Urothelium cell line (cell line): Measurements from ENCODE around the gene FBXW10.
"Not testable (repeated sequence)": the region's sequence is repeated elsewhere in the genome, so short reads cannot be mapped to it uniquely, and the experiment has no call there.

Source experiments
- DNase-seq: peaks from one replicate; pipeline ENCODE4 v3.0.0; 2011; ENCODE audit warnings: low spot score, mixed read lengths
- FAIRE-seq: peaks from 2 replicates; lab custom pipeline; 2011; peaks lifted over from hg19 to GRCh38; lab: Jason Lieb, UNC

The FBXW10 gene

DNA sequence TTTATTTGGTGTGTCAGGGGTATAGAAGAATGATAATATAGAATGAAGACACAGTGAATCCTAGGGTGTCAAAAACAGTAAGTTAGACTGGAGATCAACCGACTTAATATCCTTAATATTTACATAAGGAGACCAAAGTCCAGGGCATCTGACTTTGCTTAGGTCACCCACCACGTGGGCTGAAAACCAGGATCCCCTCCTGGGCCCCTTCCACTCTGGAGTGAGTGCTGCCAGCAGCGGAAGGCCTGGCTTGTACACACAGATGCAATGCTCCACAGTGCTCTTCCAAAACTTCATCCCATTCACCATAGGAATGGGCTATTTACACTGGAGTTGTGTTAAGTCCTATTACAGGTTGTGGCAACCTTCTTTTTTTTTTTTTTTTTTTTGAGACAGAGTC is 2.7 kb downstream of the FBXW10 start:
- not testable (repeated sequence) for DNase-seq, FAIRE-seq

DNA sequence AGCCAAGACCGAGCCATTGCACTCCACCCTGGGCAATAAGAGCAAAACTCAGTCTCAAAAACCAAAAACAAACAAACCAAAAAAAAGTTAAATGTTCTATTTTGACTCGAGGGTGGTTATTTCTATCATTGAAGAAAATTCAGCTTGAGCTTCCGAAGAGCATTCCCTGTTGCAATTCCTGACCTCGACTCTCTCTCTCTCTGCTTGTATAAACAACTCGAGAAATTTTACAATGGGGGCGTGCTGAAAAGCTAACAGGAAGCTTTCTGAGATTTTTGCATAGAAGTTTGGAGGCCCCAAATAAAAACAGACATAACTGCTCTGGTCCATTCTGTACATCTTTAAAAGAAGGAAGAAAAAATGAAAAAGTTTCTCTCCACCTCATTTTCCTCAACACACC is 3.6 kb downstream of the FBXW10 start:
- not testable (repeated sequence) for FAIRE-seq, DNase-seq

DNA sequence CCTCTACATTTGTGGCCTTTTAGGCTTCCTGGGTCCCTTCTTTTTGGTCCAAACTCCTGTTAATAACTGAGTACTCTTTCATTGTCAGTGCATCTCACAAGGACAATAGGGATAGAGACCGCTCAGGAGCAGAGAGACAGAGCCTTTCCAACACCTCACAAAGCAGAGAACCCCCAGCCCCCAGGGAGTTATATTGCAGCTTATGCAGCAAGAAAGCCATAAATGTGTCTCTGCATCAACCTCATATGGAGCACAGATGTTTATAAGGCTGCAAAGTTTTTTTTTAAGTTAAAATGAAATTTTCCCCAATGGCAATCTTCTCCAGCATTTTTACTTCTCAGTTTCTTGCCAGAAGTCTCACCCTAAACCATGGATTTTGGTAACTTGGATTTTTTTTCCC is 6.4 kb downstream of the FBXW10 start:
- FAIRE-seq, DNase-seq: not testable (repeated sequence)

DNA sequence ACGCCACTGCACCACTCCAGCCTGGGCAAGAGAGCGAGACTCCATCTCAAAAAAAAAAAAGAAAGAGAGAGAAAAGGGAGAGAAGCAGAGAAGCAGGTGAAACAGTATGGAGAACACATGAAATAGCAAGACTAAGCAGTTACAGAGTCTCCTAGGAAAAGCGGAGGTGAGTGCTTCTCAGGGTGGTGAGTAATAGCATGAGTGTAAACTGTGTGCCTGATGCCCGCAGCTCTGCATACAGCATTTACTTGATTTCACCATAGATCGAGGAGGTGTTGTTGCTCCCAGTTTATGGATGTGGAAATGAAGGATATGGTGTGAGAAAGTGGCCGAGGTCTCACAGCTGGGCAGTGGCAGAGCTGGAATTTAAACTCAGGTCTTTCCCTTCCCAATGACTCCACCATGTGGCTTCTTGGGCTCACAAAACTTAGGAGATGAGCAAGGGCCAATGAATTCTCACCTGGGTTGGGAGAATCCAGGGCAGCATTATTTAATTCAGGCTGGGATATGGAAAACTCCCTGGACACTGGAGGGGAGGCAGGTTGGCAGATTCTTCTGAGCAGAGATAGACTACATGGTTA is 10.1 kb downstream of the FBXW10 start:
- DNase-seq, FAIRE-seq: not testable (repeated sequence)

DNA sequence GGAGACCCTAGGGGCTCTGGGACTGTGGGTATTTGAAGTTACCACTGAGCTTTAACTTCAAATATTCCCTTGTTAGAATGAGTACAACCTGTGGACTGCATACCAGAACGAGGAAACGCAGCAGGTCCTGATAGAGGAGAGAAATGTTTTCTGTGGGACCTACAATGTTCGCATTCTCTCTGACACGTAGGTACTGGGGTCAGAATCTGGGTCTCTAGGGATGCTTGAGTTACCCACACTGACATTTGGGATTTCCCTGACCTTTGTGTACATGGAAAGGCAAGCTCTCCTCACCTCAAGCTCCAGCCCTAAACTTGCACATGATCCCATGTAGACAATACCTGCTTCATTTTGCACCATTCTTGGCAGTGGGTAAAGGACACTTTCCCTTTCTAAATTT is 12.1 kb downstream of the FBXW10 start:
- not testable (repeated sequence) for DNase-seq, FAIRE-seq

DNA sequence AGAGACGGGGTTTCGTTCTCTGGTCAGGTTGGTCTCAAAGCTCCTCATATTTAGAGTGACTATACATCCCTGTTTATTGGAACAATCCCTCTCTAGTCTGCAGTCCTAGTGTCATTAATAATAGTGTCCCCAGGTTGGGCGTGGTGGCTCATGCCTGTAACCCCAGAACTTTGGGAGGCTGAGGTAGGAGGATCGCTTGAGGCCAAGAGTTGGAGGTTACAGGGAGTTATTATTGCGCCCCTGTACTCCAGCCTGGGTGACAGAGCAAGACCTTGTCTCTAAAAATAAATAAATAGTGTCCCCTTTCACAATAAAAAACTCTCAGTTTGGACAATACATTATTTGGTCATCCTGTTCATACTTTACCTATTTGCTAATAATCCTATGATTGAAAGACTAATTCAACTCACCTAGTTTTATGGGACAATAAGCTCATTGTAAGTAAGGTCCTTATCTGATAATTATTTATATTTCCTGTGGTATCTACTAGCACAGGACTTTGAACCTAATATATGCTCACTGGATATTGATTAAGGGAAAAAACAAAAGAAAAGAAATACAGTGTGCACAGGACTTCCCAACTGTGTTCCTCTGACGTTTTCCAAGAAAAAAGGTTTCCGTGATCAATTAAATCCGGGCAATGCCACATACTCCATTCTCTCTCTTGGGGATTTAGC is 13.7 kb downstream of the FBXW10 start:
- FAIRE-seq, DNase-seq: not testable (repeated sequence)

DNA sequence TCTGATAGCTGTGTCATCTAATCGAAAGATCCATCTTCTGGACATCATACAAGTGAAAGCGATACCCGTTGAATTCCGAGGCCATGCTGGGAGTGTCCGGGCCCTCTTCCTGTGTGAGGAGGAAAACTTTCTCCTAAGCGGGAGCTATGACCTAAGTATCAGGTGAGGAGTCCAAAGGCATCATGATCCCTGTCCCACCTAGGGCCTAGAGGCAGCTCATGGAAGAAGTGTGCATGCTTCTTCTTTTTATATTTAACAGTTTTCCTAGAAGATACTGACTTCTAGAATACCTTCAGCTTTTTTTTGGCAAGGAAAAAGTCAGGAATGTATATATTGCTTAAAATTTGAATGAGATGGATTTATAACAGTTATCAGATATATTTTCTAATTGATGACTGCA is 14.5 kb downstream of the FBXW10 start:
- FAIRE-seq, DNase-seq: not testable (repeated sequence)

DNA sequence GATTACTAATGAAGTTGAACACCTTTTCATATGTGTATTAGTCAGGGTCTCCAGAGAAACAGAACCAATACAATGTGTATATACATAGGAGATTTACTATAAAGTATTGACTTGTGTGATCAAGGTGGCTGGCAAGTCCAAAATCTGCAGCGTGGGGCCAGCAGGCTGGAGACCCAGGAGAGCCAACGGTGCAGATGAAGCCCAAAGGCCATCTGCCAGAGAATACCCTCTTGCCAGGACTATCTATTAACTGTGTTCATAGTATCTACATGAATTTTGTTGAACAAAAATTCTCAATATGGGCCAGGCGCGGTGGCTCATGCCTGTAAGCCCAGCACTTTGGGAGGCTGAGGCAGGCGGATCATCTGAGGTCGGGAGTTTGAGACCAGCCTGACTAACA is 16.4 kb downstream of the FBXW10 start:
- FAIRE-seq, DNase-seq: not testable (repeated sequence)

DNA sequence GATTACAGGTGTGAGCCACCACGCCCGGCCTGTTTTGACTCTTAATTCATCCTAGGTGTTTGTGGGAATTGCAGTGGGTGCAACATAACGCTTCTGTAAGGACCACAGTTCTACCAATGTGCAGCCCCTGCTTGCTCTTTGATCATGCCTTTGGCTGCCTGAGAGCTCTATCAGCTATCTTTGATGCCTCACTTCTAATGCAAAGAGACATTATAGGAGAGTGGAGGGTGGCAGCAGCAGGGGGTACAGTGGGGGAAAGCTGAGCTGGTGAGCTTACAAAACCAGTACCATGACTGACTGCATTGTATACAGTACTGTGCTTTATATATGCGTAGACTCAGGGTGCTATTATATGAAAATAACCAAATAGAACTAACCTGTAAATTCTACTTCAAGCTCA is 26.7 kb downstream of the FBXW10 start:
- not testable (repeated sequence) for DNase-seq, FAIRE-seq

DNA sequence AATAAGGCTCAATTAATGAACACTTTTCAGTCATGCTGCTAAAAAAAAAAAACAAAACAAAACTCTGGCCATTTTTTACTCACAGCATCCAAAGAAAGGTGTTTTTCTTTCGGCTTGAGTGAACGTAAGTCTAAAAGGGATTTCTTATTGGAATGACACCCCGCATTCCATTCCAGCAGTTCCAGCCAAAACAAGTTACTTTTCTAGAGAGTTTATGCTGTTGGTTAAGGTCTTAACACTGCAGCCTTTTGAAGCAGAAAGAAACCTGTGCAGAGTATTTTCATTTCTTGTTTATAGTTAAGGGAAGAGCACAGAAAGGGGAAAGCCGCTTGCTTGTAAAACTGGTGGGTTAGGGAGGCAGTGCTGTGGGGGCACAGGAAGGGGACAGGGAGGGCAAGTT is 27.2 kb downstream of the FBXW10 start:
- not testable (repeated sequence) for FAIRE-seq, DNase-seq

DNA sequence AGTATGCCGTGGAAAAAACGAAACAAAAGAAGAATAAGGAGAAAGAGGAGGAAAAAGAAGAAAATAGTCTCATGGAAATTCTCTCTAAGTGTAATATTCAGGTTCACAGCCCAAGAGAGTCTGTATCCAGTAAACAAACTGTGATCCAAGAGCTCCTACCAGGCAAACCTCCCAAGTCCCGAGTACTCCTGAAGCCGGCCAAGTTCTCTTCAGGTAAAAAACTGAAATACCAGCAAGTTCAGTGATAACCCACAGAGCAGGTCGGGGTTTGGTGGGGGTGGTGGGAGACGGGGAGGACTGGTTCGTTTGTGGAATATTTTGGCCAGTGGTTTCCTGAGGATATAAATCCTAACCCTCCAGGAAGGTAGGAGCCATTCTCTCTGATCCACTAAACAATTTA is 28.6 kb downstream of the FBXW10 start:
- no peak for DNase-seq
- no peak for FAIRE-seq

DNA sequence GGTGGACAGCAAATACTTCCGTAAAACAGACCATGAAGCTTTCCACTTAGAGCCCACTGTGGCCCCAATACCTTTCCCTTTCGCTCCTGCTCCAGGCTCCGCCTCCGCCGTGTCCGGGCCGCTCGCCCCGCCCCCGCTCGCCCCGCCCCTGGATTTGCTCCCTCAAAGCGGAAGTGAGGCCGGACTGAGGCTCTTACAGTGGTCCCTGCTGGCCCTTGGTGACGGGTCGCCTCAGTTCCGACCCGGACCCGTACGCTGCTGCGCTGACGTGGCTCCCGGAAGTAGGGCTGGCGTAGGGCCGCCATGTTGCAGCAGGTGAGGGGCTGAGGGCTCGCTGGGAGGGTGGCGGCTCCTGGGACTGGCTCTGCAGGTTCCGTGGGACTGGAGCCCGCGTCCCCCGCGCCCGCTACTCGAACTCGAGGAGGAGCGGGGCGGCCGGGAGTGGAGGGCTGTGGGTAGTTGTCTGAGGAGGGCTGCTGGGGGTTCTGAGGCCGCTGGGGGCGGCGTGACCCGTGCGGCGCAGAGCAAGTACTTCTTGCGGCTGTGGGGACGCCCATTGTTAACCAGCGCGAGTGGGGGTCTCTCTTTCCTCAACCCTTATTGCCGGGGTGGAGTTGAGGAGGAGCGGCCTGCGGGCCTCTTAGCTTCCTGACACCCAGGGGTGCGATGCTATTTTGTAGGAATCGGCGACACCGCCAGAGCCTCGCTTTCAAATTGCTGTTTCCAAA is 37.3 kb downstream of the FBXW10 start, which contains the start of gene TVP23B:
Gene TVP23B, plus strand, starts transcription at position 193 of the 728 bp plus-strand sequence. Its CDS starts 111 bp downstream, at position 304.
- not testable (repeated sequence) for FAIRE-seq
- peak; percentile 81 for DNase-seq

DNA sequence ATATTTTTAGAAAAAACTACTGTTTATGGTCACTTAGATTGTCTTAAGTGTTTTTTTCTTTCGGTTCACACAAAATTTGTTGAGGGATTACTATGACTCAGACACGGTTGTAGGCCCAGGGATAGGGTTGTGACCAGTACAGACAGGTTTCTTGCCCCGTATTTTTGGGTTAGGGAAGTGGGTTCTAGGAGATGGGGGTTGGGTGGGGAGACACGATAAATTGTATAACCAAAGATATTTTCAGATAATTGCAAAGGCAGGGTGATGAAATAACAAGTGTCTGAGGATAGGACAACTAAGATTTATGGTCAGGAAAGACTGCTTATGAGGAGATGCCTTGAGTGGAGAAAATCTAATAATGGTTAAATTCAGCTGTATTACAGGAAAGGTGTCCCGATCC is 38.0 kb downstream of the FBXW10 start:
- FAIRE-seq, DNase-seq: not testable (repeated sequence)

DNA sequence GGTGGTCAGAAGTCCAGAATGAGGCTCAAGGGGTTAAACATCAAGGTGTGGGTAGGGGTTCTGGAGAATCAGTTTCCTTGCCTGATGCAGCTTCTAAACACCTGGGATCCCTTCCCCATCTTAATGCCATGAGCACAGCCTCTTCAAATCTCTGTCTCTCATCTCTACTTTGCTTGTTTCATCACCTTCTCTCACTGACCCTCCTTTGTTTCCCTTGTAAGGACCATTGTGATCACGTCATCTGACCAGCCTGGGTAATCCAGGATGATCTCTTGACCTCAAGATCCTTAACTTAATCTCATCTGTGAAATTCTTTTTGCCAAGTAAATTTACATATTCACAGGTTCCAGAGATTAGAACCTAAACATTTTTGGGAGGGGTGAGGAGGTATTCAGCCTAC is 42.1 kb downstream of the FBXW10 start:
- DNase-seq, FAIRE-seq: not testable (repeated sequence)

DNA sequence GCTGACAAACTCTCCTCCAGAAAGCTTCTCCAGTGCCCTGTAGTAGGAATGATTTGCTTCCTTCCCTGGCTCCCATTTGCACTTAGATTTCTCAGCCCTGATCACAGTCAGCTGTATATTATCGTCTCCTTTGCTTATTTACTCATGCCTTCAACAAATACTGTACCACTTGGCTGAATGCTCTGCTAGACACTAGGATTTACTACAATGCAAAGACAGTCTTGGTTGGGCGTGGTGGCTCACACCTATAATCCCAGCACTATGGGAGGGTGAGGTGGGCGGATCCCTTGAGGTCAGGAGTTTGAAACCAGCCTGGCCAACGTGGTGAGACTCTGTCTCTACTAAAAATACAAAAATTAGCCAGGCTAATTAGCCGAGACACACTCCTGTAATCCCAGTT is 43.0 kb downstream of the FBXW10 start:
- FAIRE-seq, DNase-seq: not testable (repeated sequence)

DNA sequence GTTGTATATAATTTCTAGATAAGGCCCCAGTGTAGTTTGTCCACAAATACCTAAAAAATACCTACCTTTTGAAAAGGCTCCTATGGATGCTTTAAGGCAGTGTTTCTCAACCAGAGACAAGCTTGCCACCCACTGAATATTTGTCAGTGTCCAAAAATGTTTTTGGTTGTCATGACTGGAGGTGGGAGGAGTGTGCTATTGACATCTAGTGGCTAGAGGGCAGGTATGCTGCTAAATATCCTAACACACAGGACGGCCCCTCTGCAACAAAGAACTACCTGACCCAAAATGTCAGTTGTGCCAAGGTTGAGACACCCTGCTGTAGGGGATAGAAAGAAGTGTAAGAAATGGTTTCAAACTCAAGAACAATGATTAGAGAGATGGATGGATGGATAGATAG is 47.5 kb downstream of the FBXW10 start:
- not testable (repeated sequence) for DNase-seq
- peak; percentile 88 for FAIRE-seq

DNA sequence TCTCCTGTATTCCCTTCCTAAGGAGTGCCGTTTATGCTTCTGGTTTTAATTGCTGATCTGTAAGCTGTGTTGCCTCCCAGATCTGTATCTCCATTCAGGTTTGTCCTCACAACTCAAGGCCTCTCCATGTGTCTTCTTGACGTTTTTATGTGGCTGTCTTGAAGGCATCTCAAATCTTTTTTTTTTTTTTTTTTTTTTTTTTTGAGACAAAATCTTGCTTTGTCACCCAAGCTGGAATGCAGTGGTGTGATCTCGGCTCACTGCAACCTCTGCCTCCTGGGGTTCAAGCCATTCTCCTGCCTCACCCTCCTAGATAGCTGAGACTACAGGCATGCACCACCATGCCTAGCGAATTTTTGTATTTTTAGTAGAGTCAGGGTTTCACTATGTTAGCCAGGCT is 51.0 kb downstream of the FBXW10 start:
- not testable (repeated sequence) for DNase-seq, FAIRE-seq

DNA sequence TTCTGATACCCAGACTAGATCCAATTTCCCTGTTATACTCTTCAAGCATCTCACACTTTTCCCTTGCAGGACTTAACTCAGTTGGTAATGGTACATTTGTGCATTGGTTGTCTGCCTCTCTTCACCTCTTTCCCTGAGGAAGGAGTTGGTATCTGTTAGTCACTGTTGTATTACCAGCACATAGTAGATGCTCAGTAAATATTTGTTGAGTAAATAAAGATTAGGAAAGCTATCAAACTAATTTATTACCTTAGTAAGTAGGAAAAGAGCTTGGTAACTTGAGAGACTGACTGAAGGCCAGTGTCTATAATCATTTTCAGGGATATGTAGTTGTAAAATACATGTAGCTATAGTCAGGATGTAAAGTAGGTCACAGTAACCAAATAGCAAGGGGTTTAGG is 53.0 kb downstream of the FBXW10 start:
- DNase-seq, FAIRE-seq: not testable (repeated sequence)

DNA sequence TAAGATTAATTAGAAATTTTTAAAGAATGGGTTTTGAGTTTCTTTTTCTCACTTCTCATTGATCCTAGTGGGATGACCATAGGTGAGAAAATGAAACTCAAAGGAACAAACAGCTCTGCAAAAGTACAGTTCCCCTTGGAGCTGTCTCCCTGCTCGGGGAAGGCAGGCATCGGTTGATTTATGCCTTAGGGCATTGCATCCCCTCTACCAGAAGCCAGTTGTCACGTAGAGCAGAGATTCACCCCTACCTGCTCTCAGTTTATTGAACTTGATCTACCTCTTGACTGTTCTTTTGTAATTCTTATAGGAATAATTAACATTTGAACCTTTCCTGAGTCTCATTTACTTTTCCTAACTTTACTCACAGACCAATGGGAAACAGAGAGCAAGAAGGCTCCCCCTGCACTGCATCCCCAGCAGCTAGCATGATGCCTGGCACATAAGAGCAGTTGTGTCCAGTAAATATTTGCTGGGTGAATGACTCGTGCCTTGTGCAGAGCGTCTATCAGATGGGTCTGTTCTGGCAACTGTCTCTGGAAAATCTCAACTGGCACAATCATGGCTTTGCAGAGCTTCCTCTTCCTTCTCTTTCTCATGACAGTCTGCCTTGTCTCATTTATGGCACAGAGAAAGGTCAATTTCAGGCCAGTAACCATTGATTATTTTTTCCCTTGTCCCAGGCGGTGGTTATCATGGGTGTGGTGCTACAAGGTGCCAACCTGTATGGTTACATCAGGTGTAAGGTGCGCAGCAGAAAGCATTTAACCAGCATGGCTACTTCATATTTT is 59.8 kb downstream of the FBXW10 start:
- not testable (repeated sequence) for FAIRE-seq, DNase-seq

DNA sequence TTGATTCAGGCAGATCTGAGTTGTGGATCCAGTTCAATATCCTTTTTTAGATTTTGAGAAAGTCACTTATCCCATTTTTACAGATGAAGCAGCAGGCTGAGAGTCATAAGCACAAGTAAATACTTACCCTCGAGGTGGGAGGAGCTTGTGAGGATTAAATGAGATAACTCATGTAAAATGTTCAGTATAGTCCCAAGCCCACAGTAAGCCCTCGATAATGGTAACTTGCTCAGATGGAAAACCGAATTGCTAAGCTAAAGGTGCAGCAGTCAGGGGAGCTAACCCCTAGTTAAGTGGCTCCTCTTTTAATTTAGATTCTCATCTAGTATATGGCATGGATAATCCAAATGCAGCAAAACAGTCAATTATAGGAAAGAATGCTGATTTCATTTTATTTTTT is 72.1 kb downstream of the FBXW10 start:
- not testable (repeated sequence) for DNase-seq, FAIRE-seq
